HG02678 (cell line): ENCODE measurements around the gene FLT4.

Source experiments
- ATAC-seq: cut with Tn5 transposase; IDR thresholded peaks from one replicate; pipeline ENCODE4 v1.9.1; 2021; ENCODE audit warnings: mild to moderate bottlenecking, moderate library complexity; ENCODE audit not compliant: unreplicated experiment

Gene FLT4

GRCh38 chr5:180628211-180628610 lies 21.2 kb downstream of the FLT4 start:
- no peak for ATAC-seq

GRCh38 chr5:180627386-180628120 lies 21.8 kb downstream of the FLT4 start:
- no peak for ATAC-seq

- ATAC-seq, result no peak
Measured at GRCh38 chr5:180626661-180627385, 22.6 kb downstream of the FLT4 start.

GRCh38 chr5:180625791-180626660 lies 23.4 kb downstream of the FLT4 start:
- no peak for ATAC-seq

- ATAC-seq, result no peak
Measured at GRCh38 chr5:180625125-180625790, 24.1 kb downstream of the FLT4 start.

GRCh38 chr5:180624587-180624986 lies 24.8 kb downstream of the FLT4 start:
- ATAC-seq, result no peak

GRCh38 chr5:180623844-180624243 lies 25.6 kb downstream of the FLT4 start:
- ATAC-seq, result no peak

GRCh38 chr5:180623411-180623834 lies 26.0 kb downstream of the FLT4 start:
- ATAC-seq, result no peak

- no peak for ATAC-seq
Measured at GRCh38 chr5:180622910-180623309, 26.5 kb downstream of the FLT4 start.

GRCh38 chr5:180621311-180621710 lies 28.1 kb downstream of the FLT4 start:
- ATAC-seq, result no peak

- ATAC-seq, result no peak
Measured at GRCh38 chr5:180620014-180620413, 29.4 kb downstream of the FLT4 start.

- ATAC-seq, result no peak
Measured at GRCh38 chr5:180619563-180619915, 29.9 kb downstream of the FLT4 start.

- ATAC-seq, result no peak
Measured at GRCh38 chr5:180618829-180619562, 30.4 kb downstream of the FLT4 start.

GRCh38 chr5:180618487-180618828 lies 30.9 kb downstream of the FLT4 start:
- ATAC-seq, result no peak

- ATAC-seq, result no peak
Measured at GRCh38 chr5:180613814-180614188, 35.6 kb downstream of the FLT4 start.

GRCh38 chr5:180613188-180613813 lies 36.1 kb downstream of the FLT4 start:
- ATAC-seq, result no peak

GRCh38 chr5:180612683-180613082 lies 36.7 kb downstream of the FLT4 start:
- no peak for ATAC-seq

GRCh38 chr5:180611140-180611850 lies 38.1 kb downstream of the FLT4 start:
- no peak for ATAC-seq

GRCh38 chr5:180609817-180610550 lies 39.4 kb downstream of the FLT4 start:
- no peak for ATAC-seq
